Stimulated activated CD4-positive, alpha-beta T cell treated with anti-CD3 and anti-CD28 coated beads, Interleukin-4, amount 100 ng/mL, for 1 hour (primary cell): Measurements from ENCODE around the gene BRI3BP.

ENCODE experiments used
- DNase-seq: peaks from one replicate; pipeline ENCODE4 v3.0.0-alpha.2; 2020

Gene BRI3BP

GRCh38 chr12:124993626-124994436, at the start of gene BRI3BP:
TSS of gene BRI3BP (plus strand) at chr12:124993645. CDS start at chr12:124993791, 146 bp downstream.
- DNase-seq = peak; percentile 81

GRCh38 chr12:124946447-124946793, 47.0 kb upstream of the BRI3BP start:
- DNase-seq = no peak

GRCh38 chr12:124947013-124947412, 46.4 kb upstream of the BRI3BP start:
- DNase-seq = no peak

- no peak for DNase-seq
These were observed 45.7 kb upstream of the BRI3BP start for GRCh38 chr12:124947561-124948398.

- no peak for DNase-seq
These were observed 44.4 kb upstream of the BRI3BP start for GRCh38 chr12:124949066-124949465.

GRCh38 chr12:124949779-124950728, 43.4 kb upstream of the BRI3BP start:
- no peak for DNase-seq

GRCh38 chr12:124952295-124952694, 41.1 kb upstream of the BRI3BP start:
- DNase-seq = no peak

GRCh38 chr12:124952801-124953200, 40.6 kb upstream of the BRI3BP start:
- no peak for DNase-seq

- no peak for DNase-seq
These were observed 39.6 kb upstream of the BRI3BP start for GRCh38 chr12:124953689-124954405.

- DNase-seq = no peak
These were observed 38.7 kb upstream of the BRI3BP start for GRCh38 chr12:124954771-124955170.

GRCh38 chr12:124956571-124956970, 36.9 kb upstream of the BRI3BP start:
- DNase-seq = no peak

- no peak for DNase-seq
These were observed 32.4 kb upstream of the BRI3BP start for GRCh38 chr12:124961055-124961454.

- no peak for DNase-seq
These were observed 30.2 kb upstream of the BRI3BP start for GRCh38 chr12:124963211-124963610.

- DNase-seq = no peak
These were observed 29.2 kb upstream of the BRI3BP start for GRCh38 chr12:124964251-124964650.

- DNase-seq = no peak
These were observed 28.5 kb upstream of the BRI3BP start for GRCh38 chr12:124964836-124965462.

GRCh38 chr12:124967016-124967739, 26.3 kb upstream of the BRI3BP start:
- no peak for DNase-seq

GRCh38 chr12:124968656-124969055, 24.8 kb upstream of the BRI3BP start:
- no peak for DNase-seq

- no peak for DNase-seq
These were observed 22.6 kb upstream of the BRI3BP start for GRCh38 chr12:124970647-124971402.

- DNase-seq = no peak
These were observed 21.8 kb upstream of the BRI3BP start for GRCh38 chr12:124971603-124972002.

- no peak for DNase-seq
These were observed 21.2 kb upstream of the BRI3BP start for GRCh38 chr12:124972211-124972610.
